Measurements from ENCODE around the gene EPS8L2.

The EPS8L2 gene

GRCh38 chr11:746289-747157, 40.5 kb downstream of the EPS8L2 start:
- Histone ChIP-seq H2BK120ac (ENCODE audit: low read depth, low read length) (no peak overlapping the region), H3K23ac (ENCODE audit: low read length) (no peak overlapping the region), H4K8ac (ENCODE audit: low read depth, low read length) (no peak overlapping the region), H2BK5ac (ENCODE audit: low read length) (no peak overlapping the region), H3K36me3 (ENCODE audit: control insufficient read depth, insufficient read depth, low read length) (no peaks in the 10 kb centered on the region), H3K79me1 (ENCODE audit: low read length) (peaks cover 9% of the 10 kb centered on the region), H3K27me3 (ENCODE audit: insufficient read depth, low read length, poor library complexity) (no peaks in the 10 kb centered on the region), H3K56ac (ENCODE audit: low read length) (peak overlapping the region; percentile 95), H3K27ac (ENCODE audit: low read depth, low read length) (peak overlapping the region; percentile 85), H3K4ac (ENCODE audit: low read depth, low read length) (peak overlapping the region; percentile 10), H3K4me2 (ENCODE audit: low read length) (peak overlapping the region; percentile 87), H4K5ac (ENCODE audit: low read length) (no peak overlapping the region), H3K18ac (ENCODE audit: low read length) (peak overlapping the region; percentile 77), H2BK15ac (replicated peaks; ENCODE audit: low read depth) (no peak overlapping the region), H3K4me1 (ENCODE audit: control insufficient read depth, low read depth, low read length) (peaks cover 3% of the 10 kb centered on the region), H3K9ac (ENCODE audit: low read length) (peak overlapping the region; percentile 89), H3K79me2 (ENCODE audit: control insufficient read depth, insufficient read depth, low read length) (peaks cover 25% of the 10 kb centered on the region), H3K4me3 (ENCODE audit: low read length) (peak overlapping the region; percentile 73), H2AK5ac (ENCODE audit: low read length) (no peak overlapping the region)
- no CpG with 5 or more reads among the region's 46 CpGs for WGBS (ENCODE audit: extremely low coverage, insufficient coverage, low lambda C conversion rate)
- peak; percentile 65 for DNase-seq

- peak within 1 kb of the TSS; percentile 98 for H3K4me2 ChIP-seq (ENCODE audit: low read length)
- H2BK120ac ChIP-seq (ENCODE audit: low read depth, low read length) = peak within 1 kb of the TSS; percentile 6
- H3K79me1 ChIP-seq (ENCODE audit: low read length) = peaks cover 9% of the 10 kb centered on the region
- DNase-seq = peak; percentile 94
- H3K23ac ChIP-seq (ENCODE audit: low read length) = peak within 1 kb of the TSS; percentile 94
- H3K56ac ChIP-seq (ENCODE audit: low read length) = peak within 1 kb of the TSS; percentile 95
- no peaks in the 10 kb centered on the region for H3K36me3 ChIP-seq (ENCODE audit: control insufficient read depth, insufficient read depth, low read length)
- no CpG with 5 or more reads among the region's 112 CpGs for WGBS (ENCODE audit: extremely low coverage, insufficient coverage, low lambda C conversion rate)
- H3K79me2 ChIP-seq (ENCODE audit: control insufficient read depth, insufficient read depth, low read length) = peaks cover 27% of the 10 kb centered on the region
- H3K9ac ChIP-seq (ENCODE audit: low read length) = peak within 1 kb of the TSS; percentile 92
- peak within 1 kb of the TSS; percentile 94 for H3K4me3 ChIP-seq (ENCODE audit: low read length)
- peak within 1 kb of the TSS; percentile 85 for H3K27ac ChIP-seq (ENCODE audit: low read depth, low read length)
- no peak within 1 kb of the TSS for H4K8ac ChIP-seq (ENCODE audit: low read depth, low read length)
- no peaks in the 10 kb centered on the region for H3K27me3 ChIP-seq (ENCODE audit: insufficient read depth, low read length, poor library complexity)
- peak within 1 kb of the TSS; percentile 10 for H3K4ac ChIP-seq (ENCODE audit: low read depth, low read length)
- H2AK5ac ChIP-seq (ENCODE audit: low read length) = no peak within 1 kb of the TSS
- H2BK5ac ChIP-seq (ENCODE audit: low read length) = no peak within 1 kb of the TSS
- H4K5ac ChIP-seq (ENCODE audit: low read length) = no peak within 1 kb of the TSS
- peak within 1 kb of the TSS; percentile 77 for H3K18ac ChIP-seq (ENCODE audit: low read length)
- H3K4me1 ChIP-seq (ENCODE audit: control insufficient read depth, low read depth, low read length) = peaks cover 3% of the 10 kb centered on the region
- no peak within 1 kb of the TSS for H2BK15ac ChIP-seq (replicated peaks; ENCODE audit: low read depth)
Measured at GRCh38 chr11:747158-748006, 41.4 kb downstream of the EPS8L2 start, which contains the start of gene TALDO1. Gene TALDO1, plus strand, starts transcription at chr11:747464. Its CDS starts 18 bp downstream, at chr11:747482.

- peak overlapping the region; percentile 94 for H3K4me3 ChIP-seq (ENCODE audit: low read length)
- H2AK5ac ChIP-seq (ENCODE audit: low read length) = no peak overlapping the region
- no peaks in the 10 kb centered on the region for H3K36me3 ChIP-seq (ENCODE audit: control insufficient read depth, insufficient read depth, low read length)
- H3K4ac ChIP-seq (ENCODE audit: low read depth, low read length) = no peak overlapping the region
- peak overlapping the region; percentile 92 for H3K56ac ChIP-seq (ENCODE audit: low read length)
- peaks cover 9% of the 10 kb centered on the region for H3K79me1 ChIP-seq (ENCODE audit: low read length)
- no peak overlapping the region for H3K27ac ChIP-seq (ENCODE audit: low read depth, low read length)
- peaks cover 3% of the 10 kb centered on the region for H3K4me1 ChIP-seq (ENCODE audit: control insufficient read depth, low read depth, low read length)
- H3K4me2 ChIP-seq (ENCODE audit: low read length) = peak overlapping the region; percentile 98
- peak overlapping the region; percentile 42 for H3K18ac ChIP-seq (ENCODE audit: low read length)
- peaks cover 32% of the 10 kb centered on the region for H3K79me2 ChIP-seq (ENCODE audit: control insufficient read depth, insufficient read depth, low read length)
- WGBS (ENCODE audit: extremely low coverage, insufficient coverage, low lambda C conversion rate) = no CpG with 5 or more reads among the region's 18 CpGs
- no peak overlapping the region for H2BK5ac ChIP-seq (ENCODE audit: low read length)
- no peak overlapping the region for H2BK120ac ChIP-seq (ENCODE audit: low read depth, low read length)
- H4K8ac ChIP-seq (ENCODE audit: low read depth, low read length) = no peak overlapping the region
- no peak for DNase-seq
- no peak overlapping the region for H4K5ac ChIP-seq (ENCODE audit: low read length)
- no peaks in the 10 kb centered on the region for H3K27me3 ChIP-seq (ENCODE audit: insufficient read depth, low read length, poor library complexity)
- H3K23ac ChIP-seq (ENCODE audit: low read length) = peak overlapping the region; percentile 91
- H3K9ac ChIP-seq (ENCODE audit: low read length) = peak overlapping the region; percentile 92
- no peak overlapping the region for H2BK15ac ChIP-seq (replicated peaks; ENCODE audit: low read depth)
Measured at GRCh38 chr11:748007-748359, 42.0 kb downstream of the EPS8L2 start.

GRCh38 chr11:749731-750130, 43.7 kb downstream of the EPS8L2 start:
- H2BK15ac ChIP-seq (replicated peaks; ENCODE audit: low read depth) = no peak overlapping the region
- H3K23ac ChIP-seq (ENCODE audit: low read length) = no peak overlapping the region
- no peak overlapping the region for H3K27ac ChIP-seq (ENCODE audit: low read depth, low read length)
- H3K79me1 ChIP-seq (ENCODE audit: low read length) = peaks cover 9% of the 10 kb centered on the region
- no peak overlapping the region for H4K8ac ChIP-seq (ENCODE audit: low read depth, low read length)
- no peak overlapping the region for H3K4ac ChIP-seq (ENCODE audit: low read depth, low read length)
- WGBS (ENCODE audit: extremely low coverage, insufficient coverage, low lambda C conversion rate) = no CpG with 5 or more reads among the region's 2 CpGs
- H2AK5ac ChIP-seq (ENCODE audit: low read length) = no peak overlapping the region
- H3K9ac ChIP-seq (ENCODE audit: low read length) = no peak overlapping the region
- no peak overlapping the region for H3K4me3 ChIP-seq (ENCODE audit: low read length)
- no peak overlapping the region for H4K5ac ChIP-seq (ENCODE audit: low read length)
- H2BK5ac ChIP-seq (ENCODE audit: low read length) = no peak overlapping the region
- H3K4me2 ChIP-seq (ENCODE audit: low read length) = no peak overlapping the region
- H3K36me3 ChIP-seq (ENCODE audit: control insufficient read depth, insufficient read depth, low read length) = no peaks in the 10 kb centered on the region
- no peak for DNase-seq
- H3K56ac ChIP-seq (ENCODE audit: low read length) = no peak overlapping the region
- H3K18ac ChIP-seq (ENCODE audit: low read length) = no peak overlapping the region
- H3K27me3 ChIP-seq (ENCODE audit: insufficient read depth, low read length, poor library complexity) = no peaks in the 10 kb centered on the region
- no peak overlapping the region for H2BK120ac ChIP-seq (ENCODE audit: low read depth, low read length)
- peaks cover 3% of the 10 kb centered on the region for H3K4me1 ChIP-seq (ENCODE audit: control insufficient read depth, low read depth, low read length)
- peaks cover 32% of the 10 kb centered on the region for H3K79me2 ChIP-seq (ENCODE audit: control insufficient read depth, insufficient read depth, low read length)

- Histone ChIP-seq H3K4ac (ENCODE audit: low read depth, low read length) (no peak overlapping the region), H3K79me1 (ENCODE audit: low read length) (peaks cover 8% of the 10 kb centered on the region), H4K5ac (ENCODE audit: low read length) (no peak overlapping the region), H3K23ac (ENCODE audit: low read length) (no peak overlapping the region), H4K8ac (ENCODE audit: low read depth, low read length) (no peak overlapping the region), H3K4me2 (ENCODE audit: low read length) (no peak overlapping the region), H2BK15ac (replicated peaks; ENCODE audit: low read depth) (no peak overlapping the region), H2BK120ac (ENCODE audit: low read depth, low read length) (no peak overlapping the region), H3K4me1 (ENCODE audit: control insufficient read depth, low read depth, low read length) (peaks cover 3% of the 10 kb centered on the region), H2AK5ac (ENCODE audit: low read length) (no peak overlapping the region), H3K18ac (ENCODE audit: low read length) (no peak overlapping the region), H3K36me3 (ENCODE audit: control insufficient read depth, insufficient read depth, low read length) (peaks cover 14% of the 10 kb centered on the region), H3K27ac (ENCODE audit: low read depth, low read length) (no peak overlapping the region), H3K79me2 (ENCODE audit: control insufficient read depth, insufficient read depth, low read length) (peaks cover 3% of the 10 kb centered on the region), H3K56ac (ENCODE audit: low read length) (no peak overlapping the region), H3K4me3 (ENCODE audit: low read length) (no peak overlapping the region), H2BK5ac (ENCODE audit: low read length) (no peak overlapping the region), H3K9ac (ENCODE audit: low read length) (no peak overlapping the region), H3K27me3 (ENCODE audit: insufficient read depth, low read length, poor library complexity) (no peaks in the 10 kb centered on the region)
- no peak for DNase-seq
Measured at GRCh38 chr11:760236-760635, 54.2 kb downstream of the EPS8L2 start.

All from mesendoderm (in vitro differentiated cells).